Ureter (tissue), 1 donor: ENCODE data around the gene CCN2. TPM values are rescaled to one million over a fixed set of nuclear protein-coding genes. Genes with fewer than 3 reads are reported as not detected.
A peak's percentile ranks its signal among the peaks of the same experiment; 100 is the strongest.

Experiments used
- DNase-seq: peaks from one replicate; pipeline ENCODE4 v3.0.0-alpha.2; 2020; ENCODE audit warnings: low spot score
- total RNA-seq: library from RNA; stranded (reverse); gene quantifications from one replicate; pipeline ENCODE4 v1.2.4, GENCODE V29; 2023
- donor health status: DM: yes; HTN: yes; CAD: no.

CCN2 gene, protein sequence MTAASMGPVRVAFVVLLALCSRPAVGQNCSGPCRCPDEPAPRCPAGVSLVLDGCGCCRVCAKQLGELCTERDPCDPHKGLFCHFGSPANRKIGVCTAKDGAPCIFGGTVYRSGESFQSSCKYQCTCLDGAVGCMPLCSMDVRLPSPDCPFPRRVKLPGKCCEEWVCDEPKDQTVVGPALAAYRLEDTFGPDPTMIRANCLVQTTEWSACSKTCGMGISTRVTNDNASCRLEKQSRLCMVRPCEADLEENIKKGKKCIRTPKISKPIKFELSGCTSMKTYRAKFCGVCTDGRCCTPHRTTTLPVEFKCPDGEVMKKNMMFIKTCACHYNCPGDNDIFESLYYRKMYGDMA
- 70.9 TPM for total RNA-seq

DNA sequence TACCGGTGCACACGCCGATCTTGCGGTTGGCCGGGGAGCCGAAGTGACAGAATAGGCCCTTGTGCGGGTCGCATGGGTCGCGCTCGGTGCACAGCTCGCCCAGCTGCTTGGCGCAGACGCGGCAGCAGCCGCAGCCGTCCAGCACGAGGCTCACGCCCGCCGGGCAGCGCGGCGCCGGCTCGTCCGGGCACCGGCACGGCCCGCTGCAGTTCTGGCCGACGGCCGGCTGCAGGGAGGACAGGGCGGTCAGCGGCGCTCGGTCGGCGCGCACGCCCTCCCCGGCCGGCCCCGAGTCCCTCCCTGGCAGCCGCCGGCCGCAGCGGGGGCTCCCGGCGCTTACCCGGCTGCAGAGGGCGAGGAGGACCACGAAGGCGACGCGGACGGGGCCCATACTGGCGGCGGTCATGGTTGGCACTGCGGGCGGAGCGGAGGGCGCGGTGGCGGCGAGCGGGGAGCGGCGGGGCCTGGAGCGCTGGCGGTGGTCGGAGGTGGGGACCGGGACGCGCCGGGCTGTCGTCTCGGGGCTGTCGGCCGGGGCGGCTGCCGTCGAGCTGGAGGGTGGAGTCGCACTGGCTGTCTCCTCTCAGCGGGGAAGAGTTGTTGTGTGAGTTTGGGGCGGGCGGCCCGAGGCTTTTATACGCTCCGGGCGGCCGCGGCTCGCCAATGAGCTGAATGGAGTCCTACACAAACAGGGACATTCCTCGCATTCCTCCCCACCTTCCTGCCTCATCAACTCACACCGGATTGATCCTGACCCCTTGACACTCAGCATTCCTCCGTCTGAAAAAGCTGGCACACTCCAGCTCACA is at the start of gene CCN2:
CCN2 (minus strand) TSS at position 606 of the 809 bp plus-strand sequence; CDS start at position 406, 200 bp downstream.
- peak; percentile 86 for DNase-seq

DNA sequence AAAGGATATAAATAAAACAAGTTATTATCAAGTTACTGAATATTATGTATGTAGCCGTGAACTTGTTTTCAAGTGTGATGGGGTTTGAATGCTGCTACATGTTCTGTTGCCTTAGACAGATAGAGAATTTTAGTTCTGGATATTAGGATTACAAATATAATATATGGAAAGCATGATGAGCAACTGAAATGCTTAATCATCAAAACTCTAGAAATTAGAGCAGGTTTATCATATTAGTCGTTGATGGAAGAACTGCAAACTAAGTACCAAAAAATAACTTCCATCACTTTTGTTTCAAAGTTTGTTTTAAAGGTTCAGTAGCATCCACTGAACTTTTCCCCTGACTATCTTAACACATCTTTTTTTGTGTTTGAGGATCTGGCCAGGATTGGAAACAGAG is 49.1 kb upstream of the CCN2 start:
- DNase-seq, result no peak

DNA sequence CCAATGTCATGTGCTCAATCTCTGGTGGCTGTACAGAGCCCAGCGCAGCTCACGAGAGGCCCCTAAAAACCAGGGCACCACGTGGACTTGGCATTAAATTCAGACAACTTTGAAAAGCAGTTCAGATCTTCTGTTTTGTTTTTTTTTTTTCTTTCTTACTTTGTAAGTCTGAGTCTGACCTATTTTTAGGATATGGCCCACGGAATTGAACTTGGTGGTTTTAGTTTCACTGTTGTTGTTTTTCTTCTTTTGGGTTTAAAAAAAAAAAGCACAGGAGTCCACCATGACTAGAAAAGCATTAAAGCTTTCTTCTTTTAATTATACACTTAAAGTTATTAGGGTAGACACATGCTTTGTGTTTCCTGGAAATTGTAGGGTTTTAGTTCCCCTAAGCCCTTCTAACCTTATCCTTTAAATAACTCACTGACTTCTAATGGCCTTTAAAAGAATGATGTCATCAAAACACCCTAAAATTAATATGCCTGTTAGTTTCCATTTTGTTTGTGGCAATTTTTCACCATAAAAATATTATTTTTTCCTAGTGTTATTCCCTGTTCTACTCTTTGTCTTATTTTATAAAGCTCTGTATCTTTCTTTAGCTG is 48.5 kb upstream of the CCN2 start:
- no peak for DNase-seq

DNA sequence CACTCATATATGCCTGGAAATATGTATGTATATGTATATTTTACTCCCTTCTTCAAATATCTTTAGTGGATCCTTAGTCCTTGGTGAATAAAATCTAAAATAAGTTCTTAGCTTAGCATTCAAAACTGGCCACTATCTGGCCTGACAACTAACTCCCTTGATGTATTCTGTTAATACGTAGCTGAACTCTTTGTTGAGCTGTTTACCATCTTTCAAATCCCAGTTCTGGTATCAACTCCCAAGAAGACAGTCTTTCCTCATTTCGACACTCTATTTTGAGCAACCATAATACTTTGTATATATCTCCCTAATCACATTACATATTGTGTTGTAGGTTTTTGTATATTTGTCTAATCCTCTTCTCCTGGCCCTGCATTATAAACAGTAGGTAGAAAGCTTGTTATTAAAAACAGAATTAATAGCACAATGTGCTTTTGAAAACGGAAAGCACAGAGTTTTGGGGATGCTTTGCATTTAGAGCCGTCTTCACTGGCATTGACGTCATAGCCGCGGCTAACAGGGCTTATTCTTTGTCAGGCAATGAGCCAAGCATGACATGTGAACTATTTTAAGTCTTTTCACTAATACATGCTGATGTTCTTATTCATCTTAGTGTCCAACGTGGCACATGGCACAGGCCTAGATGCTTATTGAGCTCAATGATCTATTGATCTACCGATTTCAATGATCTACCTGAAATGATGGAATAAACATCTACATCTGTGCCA is 47.2 kb upstream of the CCN2 start:
- no peak for DNase-seq

DNA sequence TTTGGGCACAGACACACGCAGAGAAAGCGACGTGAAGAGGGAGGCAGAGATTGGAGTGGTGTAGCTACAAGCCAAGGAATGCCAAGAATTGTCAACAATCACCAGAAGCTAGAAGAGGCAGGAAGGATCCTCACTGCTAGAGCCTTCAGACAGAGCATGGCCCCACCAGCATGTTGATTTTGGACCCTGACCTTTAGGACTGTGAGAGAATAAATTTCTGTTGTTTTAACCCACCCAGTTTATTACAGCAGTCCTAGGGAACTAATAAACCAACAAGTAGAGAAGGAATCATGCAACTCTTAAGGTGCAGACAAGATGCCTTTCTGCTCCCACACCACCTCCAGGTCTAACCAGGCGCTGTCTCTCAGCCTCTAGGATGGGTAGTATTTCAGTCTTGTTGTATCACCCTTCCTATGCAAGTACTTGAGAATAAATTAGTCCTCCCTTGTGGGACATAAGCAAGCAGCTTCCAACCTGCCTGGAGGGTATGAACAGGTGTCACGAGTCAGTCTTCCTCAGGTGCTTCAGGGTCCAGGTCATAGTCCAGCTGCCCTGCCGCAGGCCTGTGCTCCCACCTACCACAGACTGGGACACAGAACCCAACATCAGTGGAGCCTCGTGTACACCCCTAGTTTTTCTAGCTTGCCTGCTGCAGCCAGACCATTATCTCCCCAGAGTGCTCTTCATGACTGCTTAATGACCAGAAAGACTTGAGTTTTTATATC is 46.4 kb upstream of the CCN2 start:
- no peak for DNase-seq

DNA sequence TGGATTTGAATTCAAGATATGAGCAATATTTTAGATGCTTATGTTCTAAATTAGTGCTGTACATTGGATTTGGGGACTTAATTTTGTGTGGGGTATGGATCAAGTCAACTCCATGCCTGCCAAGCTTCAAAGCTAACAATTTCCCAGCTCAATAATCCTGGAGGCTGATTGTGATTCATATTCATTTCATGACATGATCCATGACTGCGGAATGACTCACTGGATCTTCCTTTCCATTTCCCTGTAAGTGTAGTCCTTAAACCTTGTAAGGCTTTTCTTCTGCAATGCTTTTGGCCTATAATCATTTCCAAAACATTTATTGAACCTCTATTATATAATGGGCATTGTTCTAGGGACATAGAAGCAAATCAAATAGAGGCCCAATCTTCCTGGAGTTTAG is 44.7 kb upstream of the CCN2 start:
- no peak for DNase-seq

DNA sequence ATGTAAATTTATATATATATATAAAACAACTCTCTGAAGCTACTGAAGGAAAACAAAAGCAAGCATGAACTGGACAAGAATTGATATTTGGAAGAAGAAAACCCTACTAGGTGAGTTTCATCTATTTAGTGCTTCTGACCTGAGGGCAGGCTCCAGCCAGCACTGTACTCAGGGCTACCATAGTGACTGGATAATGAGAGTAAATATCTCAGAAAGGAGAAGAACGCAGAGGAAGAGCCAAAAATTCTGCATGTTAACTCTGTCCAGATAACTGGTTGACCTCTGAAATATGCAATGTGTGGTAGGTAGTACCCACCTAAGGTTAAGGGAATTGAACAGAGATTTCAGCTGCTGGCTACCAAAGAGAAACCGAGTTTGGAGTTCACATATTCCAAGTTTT is 41.4 kb upstream of the CCN2 start:
- DNase-seq, result no peak

DNA sequence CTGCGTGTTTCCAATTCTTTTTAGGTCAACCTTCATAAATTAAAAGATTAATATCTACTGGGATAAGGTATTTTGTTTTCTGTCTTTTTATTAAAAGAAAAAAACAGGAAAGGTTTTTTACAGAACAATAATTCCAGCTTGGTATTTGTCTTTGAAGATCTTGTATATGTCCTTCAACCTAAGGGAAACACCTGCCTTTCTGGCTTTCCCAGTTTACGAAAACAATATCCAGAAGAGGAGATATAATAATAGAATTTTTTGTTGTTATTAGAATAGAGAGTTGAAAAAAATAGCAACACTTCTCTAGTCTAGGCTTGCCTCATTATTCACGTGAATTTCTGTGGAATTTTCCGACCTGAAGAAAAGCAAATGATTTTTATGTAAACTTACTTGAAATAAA is 37.9 kb upstream of the CCN2 start:
- no peak for DNase-seq

DNA sequence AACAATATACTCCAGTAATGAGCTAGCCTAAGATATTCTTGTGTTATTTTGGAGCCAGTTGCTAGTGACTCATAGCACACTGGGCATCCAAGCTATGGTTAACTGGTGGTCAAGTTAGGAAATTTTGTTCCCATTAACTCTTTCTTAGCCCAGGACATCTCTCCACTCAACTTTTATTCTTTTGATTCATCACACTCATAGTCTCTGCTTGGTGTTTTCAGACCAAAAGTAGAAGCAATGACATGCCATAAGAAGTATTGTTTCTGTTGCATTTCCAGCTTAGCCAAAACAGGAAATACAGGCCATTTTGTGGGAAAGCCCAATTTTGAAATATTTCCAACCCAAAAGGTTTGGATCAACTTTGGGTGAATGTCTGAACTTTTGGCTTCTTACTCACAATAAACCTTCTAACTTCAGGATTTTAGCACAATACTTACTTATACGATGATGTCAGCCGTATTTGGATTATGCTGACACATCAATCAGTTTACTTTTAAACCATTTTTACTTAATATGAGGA is 31.6 kb upstream of the CCN2 start:
- DNase-seq, result no peak

DNA sequence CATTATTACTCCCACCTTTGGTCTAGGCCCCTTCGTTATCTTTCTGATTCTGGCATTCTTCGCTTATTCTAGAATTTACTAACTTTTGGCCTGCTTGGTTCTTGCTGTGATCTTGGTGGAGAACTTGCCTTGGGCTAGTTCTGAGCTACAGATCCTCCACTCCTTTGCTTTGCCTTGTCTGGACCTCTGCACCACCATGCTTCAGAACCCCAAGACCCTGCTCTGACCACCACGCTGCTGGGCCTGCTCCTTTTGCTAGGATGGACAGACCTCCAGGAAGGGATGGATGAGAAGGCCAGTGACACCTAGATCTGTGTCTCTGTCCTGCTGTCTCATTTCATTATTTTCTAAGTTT is 30.4 kb upstream of the CCN2 start:
- DNase-seq, result no peak

DNA sequence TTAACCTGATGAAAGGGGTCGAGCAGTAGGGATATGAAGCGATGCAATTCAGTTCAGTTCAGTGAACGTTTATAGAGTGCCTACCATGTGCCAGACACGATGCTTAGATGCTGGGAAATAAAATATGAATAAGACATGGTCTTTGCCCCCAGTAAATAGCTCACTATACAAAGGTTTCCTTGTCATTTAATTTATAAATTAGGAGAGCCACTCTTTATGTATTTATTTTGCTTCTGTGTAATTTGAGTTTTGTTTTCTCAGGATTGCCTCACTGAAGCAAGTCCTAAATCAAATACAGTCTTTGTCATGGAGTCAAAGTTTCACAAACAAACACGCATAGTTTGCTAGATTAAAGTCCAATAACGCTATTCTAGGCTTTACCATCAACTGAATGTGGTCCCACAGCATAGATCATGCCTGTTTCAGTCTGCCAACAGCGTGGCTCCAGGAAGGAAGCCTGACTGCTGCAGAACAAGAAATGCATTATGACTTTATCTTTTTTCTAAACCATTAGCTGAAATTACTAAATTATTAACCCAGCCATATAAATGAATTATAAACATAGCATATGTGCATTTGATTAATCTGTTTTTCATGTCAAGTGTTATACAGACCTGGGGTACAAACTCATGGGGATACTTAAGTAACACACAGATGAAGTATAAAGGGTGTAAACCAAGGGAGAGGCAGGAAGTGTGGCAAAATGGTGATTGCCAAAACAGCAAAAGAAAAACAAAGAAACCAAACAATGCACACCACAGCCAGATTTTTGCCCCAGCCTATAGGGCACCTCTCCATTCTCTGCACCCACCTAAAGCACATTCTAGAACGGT is 29.8 kb upstream of the CCN2 start:
- DNase-seq, result no peak

DNA sequence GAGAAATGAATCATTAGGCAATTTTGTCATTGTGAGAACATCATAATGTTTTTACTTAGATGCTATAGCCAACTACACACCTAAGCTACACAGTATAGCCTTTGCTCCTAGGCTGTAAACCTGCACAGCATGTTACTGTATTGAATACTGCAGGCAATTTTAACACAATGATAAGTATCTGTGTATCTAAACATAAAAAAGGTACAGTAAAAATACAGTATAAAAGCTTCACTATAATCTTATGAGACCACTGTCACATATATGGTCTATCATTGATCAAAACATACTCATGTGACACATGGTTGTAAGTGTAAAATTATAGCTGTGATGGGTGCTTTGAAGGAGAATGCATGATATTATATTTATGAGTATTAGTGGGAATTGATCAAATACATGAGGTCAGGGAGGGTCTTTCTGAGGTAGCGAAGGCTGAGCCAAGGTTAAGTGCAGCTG is 29.2 kb upstream of the CCN2 start:
- no peak for DNase-seq

DNA sequence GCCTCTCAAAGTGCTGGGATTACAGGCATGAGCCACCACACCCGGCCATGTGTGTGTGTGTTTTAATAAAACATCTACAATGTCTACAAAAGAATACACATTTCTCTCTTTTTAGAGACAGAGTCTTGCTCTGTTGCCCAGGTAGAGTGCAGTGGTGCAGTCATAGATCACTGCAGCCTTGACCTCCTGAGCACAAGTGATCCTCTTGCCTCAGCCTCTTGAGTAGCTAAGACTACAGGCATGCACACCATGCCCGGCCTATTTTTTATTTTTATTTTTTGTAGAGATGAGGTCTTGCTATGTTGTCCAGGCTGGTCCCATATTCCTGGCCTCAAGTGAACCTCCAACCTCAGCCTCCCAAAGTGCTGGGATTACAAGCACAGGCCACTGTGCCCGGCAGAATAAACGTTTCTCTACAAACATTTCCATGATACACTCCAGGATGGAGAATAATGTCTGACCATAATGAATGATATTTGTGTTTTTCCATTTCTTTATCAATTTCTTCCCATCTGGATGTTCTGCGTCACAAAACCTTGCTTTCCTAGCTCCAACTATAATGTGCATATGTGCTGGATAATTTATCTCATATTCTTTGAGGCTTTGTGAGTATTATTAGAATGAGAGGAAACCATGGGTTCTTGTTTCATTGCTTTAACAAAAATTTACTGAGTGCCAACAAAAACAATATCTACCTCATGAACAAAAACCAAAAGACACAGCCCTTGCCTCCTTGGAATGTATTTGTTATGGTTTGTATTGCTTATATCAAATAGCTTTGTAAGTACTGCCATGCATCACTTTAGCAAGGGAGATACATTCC is 28.6 kb upstream of the CCN2 start:
- DNase-seq, result no peak

DNA sequence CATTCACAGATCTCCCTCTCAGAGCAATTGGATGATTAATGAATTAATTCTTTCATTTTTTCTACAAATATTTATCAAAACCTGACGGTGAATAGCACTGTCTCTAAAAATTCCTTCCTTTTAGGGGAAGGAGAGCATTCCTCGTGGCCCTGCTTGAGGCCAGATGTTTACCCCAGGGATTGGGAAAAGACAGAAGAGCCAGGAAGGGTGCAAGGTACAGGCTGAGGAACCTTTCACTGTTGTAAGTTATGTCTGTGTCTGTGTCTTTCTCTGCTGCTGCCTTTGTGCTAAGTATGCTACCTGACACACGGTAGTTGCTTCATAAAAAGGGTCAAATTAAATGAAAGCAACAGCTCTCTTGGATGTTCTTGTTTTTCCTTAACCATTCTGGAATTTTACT is 27.4 kb upstream of the CCN2 start:
- DNase-seq, result no peak

DNA sequence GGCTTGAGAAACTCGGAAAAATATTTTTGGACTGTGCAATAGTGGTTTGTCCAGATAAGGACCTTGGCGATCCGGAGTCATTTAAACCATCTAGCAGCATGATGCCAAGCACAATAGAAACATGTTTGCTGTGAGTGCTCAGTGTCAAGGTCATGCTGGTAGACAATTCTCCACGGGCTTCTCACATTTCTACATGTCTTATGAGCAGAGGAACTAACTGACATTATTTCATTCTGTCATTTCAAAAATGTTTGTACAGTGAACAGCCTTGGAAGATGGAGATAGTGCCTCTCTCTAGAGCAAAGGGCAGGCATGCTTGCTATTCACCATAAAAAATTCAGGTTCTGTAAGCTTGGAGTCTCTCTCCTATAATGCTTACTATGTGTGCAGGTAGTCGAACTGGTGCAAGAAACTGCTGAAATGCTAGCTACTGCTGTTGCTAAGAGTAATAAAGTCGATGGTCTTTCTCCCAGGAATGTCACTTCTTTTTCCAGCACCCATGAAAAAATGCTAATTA is 25.4 kb upstream of the CCN2 start:
- no peak for DNase-seq

DNA sequence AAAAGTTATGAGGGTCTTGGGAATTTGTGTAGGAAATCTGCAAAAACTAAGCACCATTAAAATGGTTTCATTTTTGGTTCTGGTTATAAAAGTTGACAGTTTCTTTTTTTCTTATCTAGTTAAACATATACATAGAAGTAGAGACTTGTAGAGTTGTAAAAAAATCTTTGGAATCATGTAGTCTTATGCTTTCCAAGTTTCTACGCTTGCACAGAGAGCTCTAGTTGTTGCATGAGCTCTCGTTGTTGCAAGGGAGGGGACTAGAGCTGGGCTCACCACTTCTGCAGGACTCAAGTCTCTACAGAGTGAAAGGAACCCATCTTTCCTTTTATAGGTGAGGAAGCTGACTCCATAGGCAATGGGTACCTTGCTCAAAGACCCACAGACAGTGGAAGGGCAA is 21.6 kb upstream of the CCN2 start:
- DNase-seq, result no peak

DNA sequence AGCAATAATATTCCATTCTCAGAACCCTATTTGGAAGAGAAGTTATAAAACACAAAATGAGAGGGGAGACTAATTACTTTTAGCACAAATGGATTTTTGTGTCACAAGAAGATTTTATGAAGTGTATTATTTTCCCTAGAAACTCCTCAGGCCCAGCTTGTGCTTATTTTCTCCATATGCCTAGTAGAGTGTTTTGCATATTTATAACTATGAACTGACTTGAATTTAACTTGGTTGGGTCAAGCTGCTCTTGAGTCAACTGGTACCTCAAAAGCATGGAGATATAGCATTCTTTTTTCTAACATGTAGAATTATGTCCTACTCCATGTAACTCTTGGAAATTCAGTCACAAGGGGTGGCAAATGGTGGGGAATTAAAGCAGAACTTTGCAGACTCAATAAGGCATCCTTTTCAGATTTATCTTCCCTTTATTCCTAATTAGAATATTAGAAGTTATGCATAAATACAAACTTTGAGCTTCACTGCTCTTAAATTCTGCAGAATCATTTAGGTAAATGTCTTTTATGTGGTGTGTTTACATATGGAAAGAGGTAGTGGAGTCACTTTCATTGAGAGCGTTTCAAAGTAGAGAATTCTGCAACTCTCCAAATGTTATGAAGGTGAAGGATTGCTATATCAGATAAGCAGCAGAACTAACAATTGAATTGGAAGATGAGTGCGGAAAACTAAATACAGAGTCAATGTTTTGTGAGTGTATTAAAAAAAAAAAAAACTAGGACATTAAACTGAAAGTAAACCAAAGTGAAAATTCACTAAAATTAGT is 19.1 kb upstream of the CCN2 start:
- no peak for DNase-seq

DNA sequence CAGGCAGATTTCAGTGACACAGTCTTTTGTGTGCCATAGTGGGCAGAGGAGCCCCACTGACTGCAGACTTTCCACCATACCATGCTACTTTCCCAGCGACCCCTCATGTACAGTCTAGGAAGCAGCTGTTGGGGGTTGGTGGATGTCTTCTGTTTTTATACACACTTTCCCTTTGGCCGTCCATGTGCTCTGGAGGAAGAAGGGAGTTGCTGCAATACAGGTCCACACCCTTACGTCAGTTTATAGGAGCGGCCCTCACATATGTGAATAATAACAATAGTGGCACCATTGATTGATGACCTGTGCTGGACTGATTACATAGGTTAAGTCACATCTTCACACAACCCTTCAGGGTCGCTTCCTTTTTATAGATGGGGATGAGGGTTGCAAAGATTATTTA is 17.5 kb upstream of the CCN2 start:
- DNase-seq, result no peak
